HFFc6 (cell line): ENCODE measurements around the gene DPP4. TPM values are rescaled to one million over a fixed set of nuclear protein-coding genes. Genes with fewer than 3 reads are reported as not detected.

Source experiments
- DNase-seq: peaks from one replicate; pipeline ENCODE4 v3.0.0-alpha.2; 2018
- H3K27ac Mint-ChIP-seq: 2 replicates; pipeline ENCODE4 v1.8.0; 2020; ENCODE audit warnings: mild to moderate bottlenecking, mixed read lengths
- H3K27me3 Mint-ChIP-seq: 2 replicates; pipeline ENCODE4 v1.8.0; 2021; ENCODE audit warnings: mild to moderate bottlenecking, moderate library complexity, mixed read lengths; ENCODE audit not compliant: insufficient read depth
- H3K36me3 Mint-ChIP-seq: 2 replicates; pipeline ENCODE4 v1.8.0; 2021; ENCODE audit warnings: low read depth, mixed read lengths
- H3K4me1 Mint-ChIP-seq: 2 replicates; pipeline ENCODE4 v1.8.0; 2020; ENCODE audit warnings: low read depth, mixed read lengths
- H3K4me3 Mint-ChIP-seq: 2 replicates; pipeline ENCODE4 v1.8.0; 2020; ENCODE audit warnings: mild to moderate bottlenecking, moderate library complexity, mixed read lengths
- H3K9me3 Mint-ChIP-seq: 2 replicates; pipeline ENCODE4 v1.8.0; 2020; ENCODE audit warnings: mild to moderate bottlenecking, mixed read lengths
- total RNA-seq, 6 experiments: library from RNA; stranded (reverse); fragmentation: NEBNext Ultra II Directional; extraction: Animal tissue kit (Norgen Biotek cat#: 25700); gene quantifications; 2 replicates in 1 of 6; 3 replicates in 5 of 6; pipeline ENCODE4 v1.2.3, GENCODE V29; 2021
- TF ChIP-seq, protein P1 (sequence below): fragments of 200-600 bp; sonication (generic); IDR thresholded peaks from 2 replicates; pipeline ENCODE4 v1.5.0; 2021; ENCODE audit warnings: antibody characterized with exemption, mild to moderate bottlenecking

Gene DPP4
- total RNA-seq, 6 experiments from 2014 or later = 30.7 to 44.1 (median 36.4) TPM

DNA sequence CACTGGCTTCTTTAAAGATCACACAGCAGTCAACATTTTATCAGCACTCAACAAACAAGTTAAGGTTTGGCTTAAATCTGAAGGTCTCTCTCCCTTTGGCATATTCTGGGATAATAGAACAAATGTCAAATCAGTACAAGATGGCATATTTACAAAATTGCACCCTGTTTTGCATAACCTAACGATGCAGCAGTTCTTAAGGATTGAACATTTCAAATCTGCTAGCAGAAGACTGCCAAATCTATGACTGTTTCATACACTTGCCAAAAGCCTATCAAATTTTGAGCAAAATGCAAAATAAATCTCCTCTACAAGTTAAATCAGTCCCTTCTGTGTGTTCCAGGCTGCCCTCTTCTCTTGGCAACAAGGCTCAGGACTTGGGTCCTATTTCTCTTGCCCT lies 73.6 kb downstream of the DPP4 start:
- Mint-ChIP-seq H3K4me3 (no peak overlapping the region), H3K27ac (no peak overlapping the region)

DNA sequence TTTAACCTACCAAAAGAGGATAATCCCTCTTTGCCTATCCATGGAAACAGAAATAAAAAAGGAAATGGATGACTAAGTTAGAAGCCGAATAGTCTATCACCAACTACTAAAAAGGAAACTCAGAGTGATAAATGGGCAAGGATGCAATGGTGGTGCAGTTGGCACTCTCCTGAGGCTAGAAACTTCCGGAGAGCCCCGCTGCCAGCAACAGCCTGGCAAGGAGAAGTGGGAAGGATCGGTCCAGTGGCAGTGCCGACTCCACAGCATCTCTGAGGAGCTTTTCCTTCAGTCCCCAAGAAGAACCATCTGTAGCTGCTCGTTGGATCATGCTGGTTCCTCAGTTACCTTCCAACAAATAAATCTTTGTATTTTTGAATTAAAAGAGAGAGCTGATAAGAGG lies 74.7 kb downstream of the DPP4 start:
- Mint-ChIP-seq H3K27me3 (no peaks in the 10 kb centered on the region; the same call in 1 of the 2 replicates), H3K9me3 (no peaks in the 10 kb centered on the region), H3K27ac (no peak overlapping the region), H3K4me3 (no peak overlapping the region), H3K36me3 (peaks cover 15% of the 10 kb centered on the region), H3K4me1 (peaks cover 9% of the 10 kb centered on the region; the same call in 1 of the 2 replicates)
- TF ChIP-seq, protein P1, sequence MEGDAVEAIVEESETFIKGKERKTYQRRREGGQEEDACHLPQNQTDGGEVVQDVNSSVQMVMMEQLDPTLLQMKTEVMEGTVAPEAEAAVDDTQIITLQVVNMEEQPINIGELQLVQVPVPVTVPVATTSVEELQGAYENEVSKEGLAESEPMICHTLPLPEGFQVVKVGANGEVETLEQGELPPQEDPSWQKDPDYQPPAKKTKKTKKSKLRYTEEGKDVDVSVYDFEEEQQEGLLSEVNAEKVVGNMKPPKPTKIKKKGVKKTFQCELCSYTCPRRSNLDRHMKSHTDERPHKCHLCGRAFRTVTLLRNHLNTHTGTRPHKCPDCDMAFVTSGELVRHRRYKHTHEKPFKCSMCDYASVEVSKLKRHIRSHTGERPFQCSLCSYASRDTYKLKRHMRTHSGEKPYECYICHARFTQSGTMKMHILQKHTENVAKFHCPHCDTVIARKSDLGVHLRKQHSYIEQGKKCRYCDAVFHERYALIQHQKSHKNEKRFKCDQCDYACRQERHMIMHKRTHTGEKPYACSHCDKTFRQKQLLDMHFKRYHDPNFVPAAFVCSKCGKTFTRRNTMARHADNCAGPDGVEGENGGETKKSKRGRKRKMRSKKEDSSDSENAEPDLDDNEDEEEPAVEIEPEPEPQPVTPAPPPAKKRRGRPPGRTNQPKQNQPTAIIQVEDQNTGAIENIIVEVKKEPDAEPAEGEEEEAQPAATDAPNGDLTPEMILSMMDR = no peak
- no peak for DNase-seq

More for the DNA sequence above, 73.6 kb downstream of the DPP4 start:
- Mint-ChIP-seq H3K4me1 (no peaks in the 10 kb centered on the region; the same call in 1 of the 2 replicates), H3K9me3 (no peaks in the 10 kb centered on the region), H3K27me3 (no peaks in the 10 kb centered on the region; the same call in 1 of the 2 replicates), H3K36me3 (peaks cover 10% of the 10 kb centered on the region)
- TF ChIP-seq, protein P1 = no peak; the same call in 1 of the 2 replicates
- DNase-seq = no peak

DNA sequence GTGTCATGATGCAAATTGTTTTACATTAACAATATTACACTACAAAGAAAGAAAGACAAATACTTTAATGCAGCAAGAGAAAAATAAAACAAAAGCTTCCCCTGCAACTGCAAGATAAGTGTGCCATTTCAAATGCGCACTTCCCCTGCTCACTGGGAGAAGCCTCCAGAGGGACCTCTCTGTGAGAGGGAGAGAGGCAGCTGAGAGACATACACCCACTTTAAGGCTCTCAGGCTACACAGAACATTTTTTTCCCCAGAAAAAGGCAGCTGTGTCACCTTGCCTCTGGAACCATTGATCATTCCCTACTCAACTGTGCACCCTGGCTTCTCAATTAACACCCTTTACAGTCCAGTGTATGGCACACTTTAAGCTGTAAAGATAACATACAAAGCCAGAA lies 75.2 kb downstream of the DPP4 start:
- TF ChIP-seq, protein P1 = no peak
- peaks cover 9% of the 10 kb centered on the region; the same call in 1 of the 2 replicates for H3K4me1 Mint-ChIP-seq
- H3K9me3 Mint-ChIP-seq = no peaks in the 10 kb centered on the region
- DNase-seq = no peak
- no peak overlapping the region for H3K27ac Mint-ChIP-seq
- peaks cover 15% of the 10 kb centered on the region for H3K36me3 Mint-ChIP-seq
- H3K27me3 Mint-ChIP-seq = no peaks in the 10 kb centered on the region; the same call in 1 of the 2 replicates
- H3K4me3 Mint-ChIP-seq = no peak overlapping the region

DNA sequence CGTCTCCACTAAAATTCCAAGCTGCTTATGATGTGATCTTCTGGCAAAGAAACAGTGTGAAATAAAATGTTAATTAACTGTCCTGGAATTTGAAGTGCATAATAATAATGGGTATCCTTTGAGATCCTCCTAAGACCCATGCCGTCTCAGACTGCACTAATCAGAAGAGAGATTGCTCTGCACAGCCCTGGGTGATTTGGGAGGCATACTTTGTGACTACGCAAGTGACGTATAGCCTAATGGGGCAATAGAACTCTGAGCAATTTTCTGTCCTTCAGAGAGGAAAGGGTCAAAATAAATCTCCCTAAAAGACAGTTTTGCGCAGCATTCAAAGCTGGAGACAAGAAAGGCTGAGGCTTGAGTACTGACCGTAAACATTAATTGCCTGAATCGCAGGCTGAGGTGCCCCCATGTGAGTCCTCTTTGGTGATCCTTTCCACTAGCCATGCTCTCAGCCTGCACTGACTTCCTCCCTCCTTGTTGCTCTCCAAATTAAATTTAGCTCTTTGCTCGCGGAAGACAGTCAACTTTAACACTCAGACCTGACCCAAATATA lies 76.0 kb downstream of the DPP4 start:
- H3K27me3 Mint-ChIP-seq = no peaks in the 10 kb centered on the region; the same call in 1 of the 2 replicates
- DNase-seq = no peak
- no peak overlapping the region for H3K4me3 Mint-ChIP-seq
- H3K4me1 Mint-ChIP-seq = peaks cover 11% of the 10 kb centered on the region
- no peak overlapping the region for H3K27ac Mint-ChIP-seq
- TF ChIP-seq, protein P1 = no peak
- no peaks in the 10 kb centered on the region for H3K9me3 Mint-ChIP-seq
- peaks cover 15% of the 10 kb centered on the region for H3K36me3 Mint-ChIP-seq

DNA sequence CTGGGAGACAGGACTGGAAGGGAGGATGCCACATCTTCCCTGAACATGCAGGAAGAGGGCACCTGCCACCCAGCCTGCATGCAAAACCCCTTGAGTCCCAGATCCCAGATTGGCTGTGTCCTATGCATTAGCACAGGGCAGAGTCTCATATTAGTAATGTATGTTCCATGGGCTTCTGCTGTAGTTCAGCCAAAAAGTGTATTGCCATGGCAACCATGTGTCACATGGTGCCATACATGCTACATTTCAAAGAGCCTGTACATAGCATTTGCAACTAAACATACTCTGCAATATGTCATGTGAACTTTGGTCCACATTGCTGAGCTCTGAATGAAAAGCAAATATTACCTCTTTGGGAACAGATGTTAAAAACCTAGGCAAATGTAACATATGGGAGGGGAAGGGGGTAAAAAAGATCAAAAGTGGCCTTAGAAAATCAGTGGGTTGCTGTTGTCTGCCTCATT lies 78.4 kb downstream of the DPP4 start:
- no peak overlapping the region for H3K4me3 Mint-ChIP-seq
- no peaks in the 10 kb centered on the region; the same call in 1 of the 2 replicates for H3K27me3 Mint-ChIP-seq
- peaks cover 25% of the 10 kb centered on the region for H3K4me1 Mint-ChIP-seq
- peaks cover 16% of the 10 kb centered on the region for H3K36me3 Mint-ChIP-seq
- H3K9me3 Mint-ChIP-seq = no peaks in the 10 kb centered on the region
- no peak for DNase-seq
- no peak overlapping the region for H3K27ac Mint-ChIP-seq
- TF ChIP-seq, protein P1 = no peak
